ENCODE data around the gene ACTMAP. TPM values are rescaled to one million over a fixed set of nuclear protein-coding genes. Genes with fewer than 3 reads are reported as not detected.

The ACTMAP gene
- total and polyA plus RNA-seq, 2 of the 13 experiments (the other 11 are each of a cell fraction or from before 2014, with no cell fraction given), result 2.2 to 7.9 TPM

GRCh38 chr19:40716482-40717324, 33.6 kb downstream of the ACTMAP start, which contains the start of the genes COQ8B and ITPKC (continued):
- TF ChIP-seq, protein P1, sequence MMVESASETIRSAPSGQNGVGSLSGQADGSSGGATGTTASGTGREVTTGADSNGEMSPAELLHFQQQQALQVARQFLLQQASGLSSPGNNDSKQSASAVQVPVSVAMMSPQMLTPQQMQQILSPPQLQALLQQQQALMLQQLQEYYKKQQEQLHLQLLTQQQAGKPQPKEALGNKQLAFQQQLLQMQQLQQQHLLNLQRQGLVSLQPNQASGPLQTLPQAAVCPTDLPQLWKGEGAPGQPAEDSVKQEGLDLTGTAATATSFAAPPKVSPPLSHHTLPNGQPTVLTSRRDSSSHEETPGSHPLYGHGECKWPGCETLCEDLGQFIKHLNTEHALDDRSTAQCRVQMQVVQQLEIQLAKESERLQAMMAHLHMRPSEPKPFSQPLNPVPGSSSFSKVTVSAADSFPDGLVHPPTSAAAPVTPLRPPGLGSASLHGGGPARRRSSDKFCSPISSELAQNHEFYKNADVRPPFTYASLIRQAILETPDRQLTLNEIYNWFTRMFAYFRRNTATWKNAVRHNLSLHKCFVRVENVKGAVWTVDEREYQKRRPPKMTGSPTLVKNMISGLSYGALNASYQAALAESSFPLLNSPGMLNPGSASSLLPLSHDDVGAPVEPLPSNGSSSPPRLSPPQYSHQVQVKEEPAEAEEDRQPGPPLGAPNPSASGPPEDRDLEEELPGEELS (CRISPR knock-in tag; IDR thresholded peaks at IDR 0.05), result no peak; the same call in 1 of the 2 replicates
- no peak for TF ChIP-seq BRD4 (CRISPR knock-in tag; IDR thresholded peaks at IDR 0.05)
- TF ChIP-seq KLF13 (CRISPR knock-in tag; IDR thresholded peaks at IDR 0.05), result no peak
- peak; percentile 50; the same call in 1 of the 2 replicates for TF ChIP-seq GATAD2A (CRISPR knock-in tag; IDR thresholded peaks at IDR 0.05)
- TF ChIP-seq NFRKB (IDR thresholded peaks at IDR 0.05), result no peak
- no peak for TF ChIP-seq SOX6 (IDR thresholded peaks at IDR 0.05)
- peak; percentile 43 for TF ChIP-seq SOX6 (CRISPR knock-in tag; IDR thresholded peaks at IDR 0.05)
- peak; percentile 13; the same call in 1 of the 2 replicates for TF ChIP-seq POGK (CRISPR knock-in tag; conservative IDR thresholded peaks at IDR 0.05)
- no peak for TF ChIP-seq FOXA1 (IDR thresholded peaks at IDR 0.05)
- TF ChIP-seq FOXA1 (CRISPR knock-in tag; IDR thresholded peaks at IDR 0.05), result no peak
- 0 out of 2 replicates have a peak, but pooled peaks have one; percentile 40 for TF ChIP-seq CCDC6 (CRISPR knock-in tag; IDR thresholded peaks at IDR 0.05)
- TF ChIP-seq SRSF1 (optimal IDR thresholded peaks at IDR 0.05; ENCODE audit: low read depth, low read length), result no peak
- TF ChIP-seq AGO1 (IDR thresholded peaks at IDR 0.05; ENCODE audit: low read depth, low read length, poor library complexity, severe bottlenecking), result no peak
- no peak for TF ChIP-seq NFE2L2 (IDR thresholded peaks at IDR 0.05; ENCODE audit: low read length)
- TF ChIP-seq ZFP1 (CRISPR knock-in tag; IDR thresholded peaks at IDR 0.05), result no peak
- TF ChIP-seq ZNF816 (CRISPR knock-in tag; IDR thresholded peaks at IDR 0.05; ENCODE audit: borderline replicate concordance), result 0 out of 2 replicates have a peak, but pooled peaks have one; percentile 35
- no peak; the same call in 1 of the 2 replicates for TF ChIP-seq ZHX1 (CRISPR knock-in tag; IDR thresholded peaks at IDR 0.05; ENCODE audit: low read depth)
- TF ChIP-seq ARNTL (CRISPR knock-in tag; IDR thresholded peaks at IDR 0.05), result no peak
- no peak for TF ChIP-seq XBP1 (CRISPR knock-in tag; IDR thresholded peaks at IDR 0.05)
- peak; percentile 58; the same call in 1 of the 2 replicates for TF ChIP-seq KDM5A (IDR thresholded peaks at IDR 0.05; ENCODE audit: borderline replicate concordance, low read length)
- no peak for TF ChIP-seq ZKSCAN8 (CRISPR knock-in tag; IDR thresholded peaks at IDR 0.05; ENCODE audit: borderline replicate concordance)
- TF ChIP-seq TOPORS (CRISPR knock-in tag; IDR thresholded peaks at IDR 0.05), result no peak
- no peak for TF ChIP-seq THAP7 (CRISPR knock-in tag; IDR thresholded peaks at IDR 0.05)
- TF ChIP-seq NR0B2 (CRISPR knock-in tag; IDR thresholded peaks at IDR 0.05), result no peak
